MM.1S (cell line): ENCODE measurements around the gene CFAP77.

Experiments
- DNase-seq: peaks from one replicate; pipeline ENCODE4 v3.0.0-alpha.2; 2015
- H2AFZ ChIP-seq: fragments of 300-600 bp; sonication (generic); 2 replicates; pipeline ENCODE4 v1.6.0; 2016; ENCODE audit warnings: antibody characterized with exemption, low read length
- H3F3A ChIP-seq: fragments of 300-600 bp; sonication (generic); 2 replicates; pipeline ENCODE4 v1.6.1; 2016; ENCODE audit warnings: mild to moderate bottlenecking, antibody characterized with exemption, low read length, moderate library complexity, mixed read lengths; ENCODE audit not compliant: insufficient read depth
- H3K27ac ChIP-seq: fragments of 300-600 bp; sonication (generic); 2 replicates; pipeline ENCODE4 v1.5.1; 2016; ENCODE audit warnings: mild to moderate bottlenecking, low read length
- H3K27me3 ChIP-seq: fragments of 300-600 bp; sonication (generic); replicated peaks from 2 replicates; pipeline ENCODE4 v1.6.0; 2016; ENCODE audit warnings: low read length; ENCODE audit not compliant: insufficient read depth
- H3K36me3 ChIP-seq: fragments of 300-600 bp; sonication (generic); replicated peaks from 2 replicates; pipeline ENCODE4 v1.6.1; 2016; ENCODE audit warnings: mild to moderate bottlenecking, low read length, mixed read lengths; ENCODE audit not compliant: insufficient read depth
- H3K4me1 ChIP-seq: fragments of 300-600 bp; sonication (generic); 2 replicates; pipeline ENCODE4 v1.6.1; 2016; ENCODE audit warnings: low read length, mixed read lengths
- H3K4me2 ChIP-seq: fragments of 300-600 bp; sonication (generic); 2 replicates; pipeline ENCODE4 v1.6.0; 2016; ENCODE audit warnings: low read depth, low read length
- H3K4me3 ChIP-seq: fragments of 300-600 bp; sonication (generic); 2 replicates; pipeline ENCODE4 v1.5.1; 2016; ENCODE audit warnings: low read length, mixed read lengths
- H3K79me2 ChIP-seq: fragments of 300-600 bp; sonication (generic); 2 replicates; pipeline ENCODE4 v1.6.1; 2016; ENCODE audit warnings: mixed run types, low read length, mixed read lengths
- H3K9ac ChIP-seq: fragments of 300-600 bp; sonication (generic); 2 replicates; pipeline ENCODE4 v1.6.1; 2016; ENCODE audit warnings: low read length, mixed read lengths
- H3K9me2 ChIP-seq: fragments of 300-600 bp; sonication (generic); replicated peaks from 2 replicates; pipeline ENCODE4 v1.6.1; 2016; ENCODE audit warnings: mild to moderate bottlenecking, low read length, mixed read lengths; ENCODE audit not compliant: insufficient read depth
- H3K9me3 ChIP-seq: fragments of 300-600 bp; sonication (generic); replicated peaks from 2 replicates; pipeline ENCODE4 v1.6.1; 2016; ENCODE audit warnings: mild to moderate bottlenecking, low read length, mixed read lengths; ENCODE audit not compliant: insufficient read depth
- H4K20me1 ChIP-seq: fragments of 300-600 bp; sonication (generic); 2 replicates; pipeline ENCODE4 v1.6.1; 2016; ENCODE audit warnings: mild to moderate bottlenecking, low read length, moderate library complexity, mixed read lengths; ENCODE audit not compliant: insufficient read depth
- CTCF ChIP-seq: fragments of 300-600 bp; sonication (generic); IDR thresholded peaks from 2 replicates; pipeline ENCODE4 v1.5.1; 2016; ENCODE audit warnings: antibody characterized with exemption, low read length, mixed read lengths
- EZH2 ChIP-seq: fragments of 300-600 bp; sonication (generic); optimal IDR thresholded peaks from 2 replicates; pipeline ENCODE3; 2017; ENCODE audit warnings: low read depth, mild to moderate bottlenecking, antibody characterized with exemption, low read length, mixed read lengths
- EZH2phosphoT487 ChIP-seq: fragments of 300-600 bp; sonication (generic); IDR thresholded peaks from 2 replicates; pipeline ENCODE4 v1.6.1; 2018; ENCODE audit warnings: antibody characterized with exemption, low read length

CFAP77 gene

GRCh38 chr9:132614324-132614723 lies 204.3 kb downstream of the CFAP77 start:
- Histone ChIP-seq H3K9me2 (no peaks in the 10 kb centered on the region), H2AFZ (no peak overlapping the region), H3K4me2 (peak overlapping the region; percentile 46), H3K79me2 (no peaks in the 10 kb centered on the region), H3K27ac (0 out of 2 replicates have a peak overlapping the region, but pooled peaks have one; percentile 8), H3F3A (no peaks in the 10 kb centered on the region), H3K4me1 (peaks cover 5% of the 10 kb centered on the region; the same call in 1 of the 2 replicates), H3K9me3 (no peaks in the 10 kb centered on the region), H3K36me3 (no peaks in the 10 kb centered on the region), H3K9ac (no peak overlapping the region), H3K27me3 (no peaks in the 10 kb centered on the region), H4K20me1 (no peaks in the 10 kb centered on the region), H3K4me3 (no peak overlapping the region)
- TF ChIP-seq EZH2 = no peak
- TF ChIP-seq CTCF = no peak
- TF ChIP-seq EZH2phosphoT487 = no peak
- DNase-seq = peak; percentile 23

GRCh38 chr9:132615774-132616173 lies 205.8 kb downstream of the CFAP77 start:
- Histone ChIP-seq H3K36me3 (no peaks in the 10 kb centered on the region), H3K9me3 (no peaks in the 10 kb centered on the region), H3K4me3 (no peak overlapping the region), H3K27me3 (no peaks in the 10 kb centered on the region), H3K9ac (no peak overlapping the region), H3F3A (no peaks in the 10 kb centered on the region), H3K4me1 (peaks cover 5% of the 10 kb centered on the region; the same call in 1 of the 2 replicates), H3K4me2 (no peak overlapping the region), H4K20me1 (no peaks in the 10 kb centered on the region), H3K79me2 (no peaks in the 10 kb centered on the region), H2AFZ (no peak overlapping the region), H3K9me2 (no peaks in the 10 kb centered on the region), H3K27ac (no peak overlapping the region)
- no peak for DNase-seq
- no peak for TF ChIP-seq EZH2
- TF ChIP-seq CTCF = no peak
- no peak for TF ChIP-seq EZH2phosphoT487

GRCh38 chr9:132616725-132617124 lies 206.7 kb downstream of the CFAP77 start:
- no peak for DNase-seq
- no peaks in the 10 kb centered on the region for H3K36me3 ChIP-seq

More at GRCh38 chr9:132616725-132617124, 206.7 kb downstream of the CFAP77 start:
- H4K20me1 ChIP-seq = no peaks in the 10 kb centered on the region
- peaks cover 5% of the 10 kb centered on the region; the same call in 1 of the 2 replicates for H3K4me1 ChIP-seq
- H3K9me2 ChIP-seq = no peaks in the 10 kb centered on the region
- no peaks in the 10 kb centered on the region for H3F3A ChIP-seq
- H3K4me3 ChIP-seq = no peak overlapping the region
- no peaks in the 10 kb centered on the region for H3K9me3 ChIP-seq
- H3K9ac ChIP-seq = no peak overlapping the region
- no peaks in the 10 kb centered on the region for H3K27me3 ChIP-seq
- H3K4me2 ChIP-seq = no peak overlapping the region
- TF ChIP-seq EZH2phosphoT487 (no peak), EZH2 (no peak), CTCF (no peak)
- no peak overlapping the region for H2AFZ ChIP-seq
- H3K27ac ChIP-seq = no peak overlapping the region
- H3K79me2 ChIP-seq = no peaks in the 10 kb centered on the region
